Lung (tissue), 12 donors: ENCODE measurements around the gene EGFR. TPM values are rescaled to one million over a fixed set of nuclear protein-coding genes. Genes with fewer than 3 reads are reported as not detected.

Source experiments
- ATAC-seq: fragments of 200-7000 bp; cut with Tn5 transposase; one replicate; pipeline ENCODE4 v1.9.1; 2020; ENCODE audit warnings: moderate number of reproducible peaks; ENCODE audit not compliant: insufficient read depth, low FRiP score
- DNase-seq, 3 donors: peaks; one replicate each; pipeline ENCODE4 v3.0.0-alpha.2; 2013 to 2017
- H3K27ac ChIP-seq, 2 donors: one replicate each; pipeline ENCODE4 v1.5.1; 2013; ENCODE audit warnings: mild to moderate bottlenecking in 2 of 2, moderate library complexity in 2 of 2, control low read depth in 1 of 2, inconsistent platforms in 1 of 2, low read depth in 1 of 2, low read length in 1 of 2
- H3K27me3 ChIP-seq, 3 donors: one replicate each; pipeline ENCODE4 v1.5.1; 2013; ENCODE audit warnings: low read length in 2 of 3; ENCODE audit not compliant: control insufficient read depth in 3 of 3, insufficient read depth in 3 of 3
- H3K36me3 ChIP-seq, 4 donors: one replicate each; pipeline ENCODE4 v1.5.1; 2013; ENCODE audit warnings: low read length in 4 of 4, mild to moderate bottlenecking in 1 of 4, moderate library complexity in 1 of 4; ENCODE audit not compliant: control insufficient read depth in 4 of 4, insufficient read depth in 4 of 4
- H3K4me1 ChIP-seq, 5 donors: one replicate each; pipeline ENCODE4 v1.5.1; 2013; ENCODE audit warnings: low read length in 5 of 5, mild to moderate bottlenecking in 2 of 5, moderate library complexity in 1 of 5; ENCODE audit not compliant: control insufficient read depth in 5 of 5, insufficient read depth in 5 of 5
- H3K4me3 ChIP-seq: one replicate; pipeline ENCODE4 v1.5.1; 2013; ENCODE audit warnings: mild to moderate bottlenecking, control low read depth, moderate library complexity
- H3K9ac ChIP-seq, 2 donors: one replicate each; pipeline ENCODE4 v1.5.1; 2013; ENCODE audit warnings: low read length in 2 of 2, control low read depth in 1 of 2; ENCODE audit not compliant: insufficient read depth in 1 of 2
- H3K9me3 ChIP-seq, 4 donors: one replicate each; pipeline ENCODE4 v1.5.1; 2013; ENCODE audit warnings: low read length in 3 of 4, mild to moderate bottlenecking in 1 of 4, moderate library complexity in 1 of 4; ENCODE audit not compliant: control insufficient read depth in 4 of 4, insufficient read depth in 3 of 4
- CTCF ChIP-seq: IDR thresholded peaks from 2 replicates; pipeline ENCODE4 v1.5.1; 2012; ENCODE audit warnings: mild to moderate bottlenecking; ENCODE audit errors: control extremely low read depth, extremely low read depth
- WGBS, 2 donors: extraction: QIAGEN DNeasy Blood & Tissue Kit; methylation state at CpG; one replicate each; pipeline ENCODE4 v1.1.7; 2013; 5-methylcytosine and 5-hydroxymethylcytosine counted together
- polyA plus RNA-seq, 2 donors: library from polyadenylated mRNA; stranded (reverse); fragments of 200-250 nt; gene quantifications; one replicate each; pipeline ENCODE4 v1.2.1, GENCODE V29; 2013
- total RNA-seq, 2 donors: library from RNA; depleted of rRNA in 1 of 2; stranded (reverse); fragments of >200 nt in 1 of 2; gene quantifications; one replicate each; pipeline ENCODE4 v1.2.1, GENCODE V29; 2014 to 2021
- donor health status: control.
- donor health status: control.
- donor health status: Bipolar disorder and iron deficiency.
- donor health status: healthy.
- donor health status: DM: yes; HTN: yes; CAD: no.

Gene EGFR
- total and polyA plus RNA-seq, 4 donors, result 11.6 to 78.7 (median 37.1) TPM

- H3K4me3 ChIP-seq, result no peak overlapping the region
- no peaks in the 10 kb centered on the region for H3K36me3 ChIP-seq
- ATAC-seq (no peak), DNase-seq (peak in 1 of 3 donors; percentile 67)
- H3K27ac ChIP-seq, result peak overlapping the region in 1 of 2 donors; percentile 79
- WGBS, 2 donors, result 69 to 81% methylated on average over 3 of the region's 3 CpGs
- no peaks in the 10 kb centered on the region for H3K27me3 ChIP-seq
- H3K9me3 ChIP-seq, result no peaks in the 10 kb centered on the region
- peaks cover 0 to 37% (median 25%) of the 10 kb centered on the region in 5 donors for H3K4me1 ChIP-seq
- no peak for TF ChIP-seq CTCF
- no peak overlapping the region for H3K9ac ChIP-seq
Measured at GRCh38 chr7:55113760-55114540, 95.1 kb downstream of the EGFR start.

- ATAC-seq (no peak), DNase-seq (no peak)
- TF ChIP-seq CTCF, result no peak
- no peaks in the 10 kb centered on the region for H3K9me3 ChIP-seq
- peaks cover 7 to 27% (median 20%) of the 10 kb centered on the region in 5 donors for H3K4me1 ChIP-seq
- no peak overlapping the region for H3K4me3 ChIP-seq
- H3K36me3 ChIP-seq, result no peaks in the 10 kb centered on the region
- H3K9ac ChIP-seq, result no peak overlapping the region
- WGBS, 2 donors, result 84 to 91% methylated on average over 7 of the region's 7 CpGs
- H3K27ac ChIP-seq, result no peak overlapping the region
- H3K27me3 ChIP-seq, result no peaks in the 10 kb centered on the region
Measured at GRCh38 chr7:55117286-55117685, 98.5 kb downstream of the EGFR start.

- Histone ChIP-seq H3K36me3 (no peaks in the 10 kb centered on the region), H3K4me1 (peaks cover 7 to 25% (median 20%) of the 10 kb centered on the region in 5 donors), H3K27ac (no peak overlapping the region), H3K4me3 (no peak overlapping the region), H3K9me3 (no peaks in the 10 kb centered on the region), H3K27me3 (no peaks in the 10 kb centered on the region), H3K9ac (no peak overlapping the region)
- TF ChIP-seq CTCF, result no peak
- 91 to 93% methylated on average over 5 of the region's 5 CpGs for WGBS, 2 donors
- no peak for ATAC-seq
- no peak for DNase-seq
Measured at GRCh38 chr7:55118426-55118825, 99.6 kb downstream of the EGFR start.
